ENCODE data around the gene POLR1G.

POLR1G gene, protein sequence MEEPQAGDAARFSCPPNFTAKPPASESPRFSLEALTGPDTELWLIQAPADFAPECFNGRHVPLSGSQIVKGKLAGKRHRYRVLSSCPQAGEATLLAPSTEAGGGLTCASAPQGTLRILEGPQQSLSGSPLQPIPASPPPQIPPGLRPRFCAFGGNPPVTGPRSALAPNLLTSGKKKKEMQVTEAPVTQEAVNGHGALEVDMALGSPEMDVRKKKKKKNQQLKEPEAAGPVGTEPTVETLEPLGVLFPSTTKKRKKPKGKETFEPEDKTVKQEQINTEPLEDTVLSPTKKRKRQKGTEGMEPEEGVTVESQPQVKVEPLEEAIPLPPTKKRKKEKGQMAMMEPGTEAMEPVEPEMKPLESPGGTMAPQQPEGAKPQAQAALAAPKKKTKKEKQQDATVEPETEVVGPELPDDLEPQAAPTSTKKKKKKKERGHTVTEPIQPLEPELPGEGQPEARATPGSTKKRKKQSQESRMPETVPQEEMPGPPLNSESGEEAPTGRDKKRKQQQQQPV

DNA sequence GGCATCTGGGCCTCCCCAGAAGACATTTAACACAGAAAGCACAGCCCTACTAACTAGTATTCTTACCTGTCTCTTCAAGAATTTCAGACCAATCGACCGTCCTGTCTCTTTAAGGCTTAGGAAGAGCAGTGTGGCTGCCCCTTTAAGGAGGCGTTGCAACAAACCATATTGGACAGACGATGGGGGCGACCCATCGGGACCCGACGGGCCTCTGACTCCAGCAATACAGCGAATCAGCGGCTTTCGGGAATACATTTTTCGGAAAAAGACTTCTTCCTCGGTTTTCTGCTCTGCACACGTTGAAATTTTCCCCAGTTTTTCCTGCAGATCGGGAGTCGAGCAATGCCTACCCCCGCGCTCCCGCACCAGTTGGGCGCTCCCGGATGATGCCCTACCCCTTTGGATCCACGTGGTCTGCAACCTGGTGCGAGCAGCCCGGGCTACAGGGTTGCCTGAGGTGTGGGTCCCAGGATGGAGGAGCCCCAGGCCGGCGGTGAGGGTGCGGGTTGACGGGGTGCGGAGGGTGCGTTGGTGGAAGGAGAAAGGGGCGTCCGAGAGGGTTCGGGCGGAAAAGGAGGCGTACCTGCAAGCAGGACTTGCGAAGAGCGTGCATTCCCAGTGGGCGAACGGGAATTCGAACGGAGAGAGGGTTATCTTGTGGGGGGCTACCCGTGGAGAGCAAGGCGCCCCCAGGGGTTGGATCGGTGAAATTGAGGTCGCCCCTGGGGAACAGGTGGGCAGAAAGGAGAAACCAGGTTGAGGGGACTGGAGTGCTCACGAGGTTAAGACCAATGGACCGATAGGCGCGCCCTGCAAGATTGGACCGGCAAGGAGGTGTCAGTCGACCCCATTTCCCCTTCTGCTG, at the start of gene POLR1G:
POLR1G (plus strand) TSS at position 419 of the 865 bp plus-strand sequence; CDS start at position 472, 53 bp downstream.
- in situ Hi-C loops (cut with HindIII; ENCODE audit: low sequenced_read_pairs) = no loop called here

DNA sequence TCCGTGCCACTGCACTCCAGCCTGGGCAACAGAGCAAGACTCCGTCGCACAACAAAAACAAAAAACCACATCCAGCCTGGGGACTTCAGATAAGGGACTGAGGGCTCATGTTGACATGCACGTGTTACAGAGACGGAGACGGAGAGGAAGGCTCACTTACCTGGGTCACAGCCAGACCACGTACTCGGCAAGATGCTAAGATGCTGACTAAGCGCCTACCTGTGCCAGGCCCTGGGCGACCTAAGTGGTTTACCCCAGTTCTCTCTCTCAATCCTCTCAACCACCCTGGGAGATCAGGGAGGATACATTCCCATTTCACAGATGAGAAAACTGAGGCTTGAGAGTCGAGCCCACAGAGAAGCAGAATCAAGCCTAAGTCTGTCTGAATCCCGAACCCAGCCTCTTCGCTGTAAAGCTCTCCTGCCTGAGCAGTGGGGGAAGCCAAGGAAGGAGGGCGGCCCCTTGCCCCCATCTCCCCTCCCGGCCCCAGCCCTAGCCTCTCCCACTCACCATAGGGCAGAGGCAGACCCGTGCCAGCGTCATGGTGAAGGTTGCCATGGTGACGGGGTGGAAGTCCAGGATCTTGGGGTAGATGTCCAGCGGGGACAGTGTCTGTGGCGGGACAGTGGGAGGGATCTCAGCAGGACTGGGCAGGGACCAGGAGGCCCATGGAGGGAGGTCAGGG, 49.5 kb upstream of the POLR1G start:
- in situ Hi-C loops (cut with HindIII; ENCODE audit: low sequenced_read_pairs) = no loop called here

DNA sequence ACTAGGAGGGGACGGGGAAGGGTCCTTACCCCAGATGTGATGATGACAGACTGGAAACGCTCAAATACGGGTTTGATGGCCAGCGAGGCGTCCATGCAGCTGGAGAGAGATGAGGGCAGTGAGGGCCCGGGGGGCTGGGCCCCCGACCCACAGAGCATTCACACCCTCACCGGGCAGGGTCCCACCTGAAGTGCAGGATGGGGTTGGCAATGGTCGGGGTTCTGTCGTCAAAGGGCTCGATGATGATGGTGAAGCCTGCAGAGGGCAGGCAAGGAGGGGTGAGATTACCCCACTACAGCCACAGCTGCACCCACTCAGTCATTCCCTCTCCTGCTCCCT, 49.0 kb upstream of the POLR1G start:
- in situ Hi-C loops (cut with HindIII; ENCODE audit: low sequenced_read_pairs) = no loop called here

DNA sequence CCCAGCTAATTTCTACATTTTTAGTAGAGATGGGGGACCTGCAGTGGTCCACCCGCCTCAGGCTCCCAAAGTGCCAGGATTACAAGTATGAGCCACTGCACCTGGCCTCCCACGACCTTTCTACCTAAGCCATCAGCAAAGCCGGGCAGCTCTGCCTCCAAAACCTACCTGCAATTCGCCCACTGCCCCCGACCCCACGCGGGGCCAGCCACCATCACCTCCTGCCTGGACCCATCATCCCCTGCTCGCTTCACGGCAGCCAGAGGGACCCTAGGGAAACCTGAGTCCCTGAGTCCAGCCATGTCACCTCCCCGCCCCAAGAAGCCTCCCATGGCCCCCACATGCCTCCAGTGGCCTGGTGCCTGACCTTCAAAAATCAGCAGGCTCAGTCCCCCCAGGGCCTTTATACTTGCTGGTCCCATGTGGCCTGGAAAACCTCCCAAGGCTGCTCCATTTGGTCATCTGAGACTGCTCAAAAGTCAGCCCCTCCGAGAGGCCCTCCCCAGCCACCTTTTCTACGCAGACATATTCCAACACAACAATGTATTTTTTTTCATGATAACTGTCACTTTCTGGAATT, 48.1 kb upstream of the POLR1G start:
- in situ Hi-C loops (cut with HindIII; ENCODE audit: low sequenced_read_pairs) = no loop called here

DNA sequence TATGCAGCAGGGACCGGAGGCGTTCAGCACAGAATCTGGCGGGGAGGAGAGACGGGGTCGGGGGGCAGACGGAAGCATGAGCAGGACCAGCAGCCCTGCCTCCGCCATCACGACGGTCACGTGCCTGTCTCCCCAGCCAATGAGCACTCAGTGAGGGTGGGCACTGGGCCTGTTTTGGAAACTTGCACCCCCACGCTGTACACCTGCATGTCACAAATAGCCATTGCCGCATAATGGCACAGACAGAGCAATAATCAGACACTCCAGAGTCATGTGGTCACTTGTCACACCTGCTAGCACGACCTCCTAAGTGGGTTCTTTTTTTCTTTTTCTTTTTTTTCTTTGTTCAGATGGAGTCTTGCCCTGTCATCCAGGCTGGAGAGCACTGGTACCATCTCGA, 44.8 kb upstream of the POLR1G start:
- in situ Hi-C loops (cut with HindIII; ENCODE audit: low sequenced_read_pairs) = no loop called here

DNA sequence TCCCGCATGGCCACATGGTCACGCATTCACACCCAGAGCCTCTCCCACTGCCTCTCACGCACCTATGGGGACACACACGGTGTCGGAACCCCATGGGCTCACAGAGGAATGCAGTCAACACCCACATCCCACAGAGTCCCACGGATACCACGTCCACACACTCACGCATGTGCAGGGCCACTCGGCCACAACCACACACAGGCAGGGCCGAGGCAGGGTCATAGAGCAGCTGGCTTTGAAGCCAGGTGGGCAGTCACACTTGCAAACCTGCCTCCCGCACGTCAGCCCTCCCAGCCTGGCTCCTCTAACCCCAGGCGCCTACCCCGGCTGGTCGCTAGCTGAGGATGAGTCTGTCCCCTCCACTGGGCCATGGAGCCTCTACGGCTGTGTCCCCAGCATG, 44.2 kb upstream of the POLR1G start:
- in situ Hi-C loops (cut with HindIII; ENCODE audit: low sequenced_read_pairs) = no loop called here

DNA sequence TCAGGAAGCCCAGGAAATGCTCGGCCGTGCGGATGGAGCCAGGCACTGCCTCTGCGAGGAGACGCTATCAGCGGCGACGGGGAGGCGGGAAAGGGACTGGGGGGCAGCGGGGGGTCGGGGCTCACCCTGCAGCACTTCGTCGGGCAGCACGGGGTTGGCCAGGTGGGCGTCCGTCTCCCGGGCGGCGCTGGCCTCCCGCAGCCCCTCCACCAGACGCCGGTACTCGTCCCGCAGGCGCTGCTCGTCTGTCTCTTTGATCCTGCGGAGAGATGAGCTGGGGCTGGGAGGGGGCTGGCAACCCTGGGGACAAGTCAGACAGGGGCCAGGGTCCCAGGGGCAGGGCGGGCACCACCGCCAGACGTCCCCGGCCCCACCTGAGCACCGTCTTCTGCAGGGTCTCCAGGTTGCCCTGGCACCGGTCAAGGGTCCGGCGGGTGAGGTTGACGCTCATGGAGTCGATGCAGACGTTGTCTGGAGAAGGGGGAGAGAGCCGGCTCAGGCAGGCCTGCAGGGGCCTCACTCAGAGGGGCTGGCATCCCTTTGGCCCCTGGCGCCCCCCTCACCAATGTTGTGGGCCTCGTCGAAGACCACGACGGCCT, 42.5 kb upstream of the POLR1G start:
- in situ Hi-C loops (cut with HindIII; ENCODE audit: low sequenced_read_pairs) = no loop called here

DNA sequence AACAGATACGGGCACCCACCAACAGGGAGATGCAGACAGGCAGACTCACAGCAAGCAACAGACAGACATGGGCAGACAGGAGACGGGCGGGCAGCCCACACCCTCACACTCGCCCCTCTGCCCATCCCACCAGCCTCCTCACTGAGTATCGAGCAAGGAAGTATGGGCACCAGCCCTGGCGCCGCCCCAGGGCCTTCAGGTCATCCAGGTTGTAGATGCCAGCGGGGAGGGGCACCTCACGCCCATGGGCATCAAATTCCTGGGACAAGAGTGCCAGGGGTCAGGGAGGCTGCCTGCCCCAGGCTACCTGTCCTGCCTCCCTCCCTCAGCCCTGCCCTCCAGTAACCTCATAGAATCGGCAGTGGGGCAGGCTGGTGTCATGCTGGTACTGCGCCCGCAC, 41.7 kb upstream of the POLR1G start:
- in situ Hi-C loops (cut with HindIII; ENCODE audit: low sequenced_read_pairs) = no loop called here

DNA sequence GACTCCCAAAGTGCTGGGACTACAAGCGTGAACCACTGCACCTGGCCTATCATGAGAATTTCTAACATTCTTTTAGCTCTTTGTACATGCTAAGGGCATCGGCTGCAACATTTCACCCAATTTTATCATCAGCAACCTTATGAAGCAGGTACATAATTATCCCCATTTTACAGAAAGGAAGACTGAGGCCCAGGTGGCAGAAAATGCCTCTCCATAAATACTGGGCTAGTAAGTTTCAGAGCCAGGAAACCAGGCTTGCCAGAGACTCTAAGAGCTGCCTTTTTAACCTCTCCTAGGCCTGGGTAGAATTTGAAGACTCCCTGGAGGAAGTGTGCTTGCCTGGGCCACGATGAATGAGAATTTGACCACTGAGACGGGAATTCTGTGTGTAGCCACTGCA, 38.3 kb upstream of the POLR1G start:
- in situ Hi-C loops (cut with HindIII; ENCODE audit: low sequenced_read_pairs) = no loop called here

DNA sequence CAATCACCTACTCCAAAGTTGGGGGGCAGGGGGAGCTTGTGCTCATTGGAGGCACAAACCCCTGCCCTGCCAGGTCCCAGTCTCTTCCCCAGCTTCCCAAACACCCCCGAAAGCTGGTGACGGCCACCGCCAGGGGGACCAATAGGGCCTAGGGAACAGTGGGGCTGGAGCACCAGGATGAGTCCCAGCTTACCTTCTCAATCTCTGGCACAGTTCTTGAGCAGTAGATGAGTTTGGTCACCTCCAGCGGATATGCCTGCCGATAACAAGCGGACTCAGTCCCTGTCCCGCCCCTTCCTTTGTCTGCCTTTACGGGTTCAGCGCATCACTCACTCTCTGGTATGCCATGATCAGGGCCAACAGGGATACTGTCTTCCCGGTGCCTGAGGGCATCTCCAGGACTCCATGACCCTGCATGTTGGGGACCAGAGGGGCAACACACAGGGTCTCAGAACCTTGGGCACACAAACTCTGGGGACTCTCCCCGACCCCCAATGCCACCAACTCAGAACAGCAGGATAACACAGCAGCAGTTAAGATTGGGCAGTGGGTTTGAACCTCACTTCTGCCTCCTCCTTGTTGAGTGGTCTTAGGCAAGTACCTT, 37.6 kb upstream of the POLR1G start:
- in situ Hi-C loops (cut with HindIII; ENCODE audit: low sequenced_read_pairs) = no loop called here

DNA sequence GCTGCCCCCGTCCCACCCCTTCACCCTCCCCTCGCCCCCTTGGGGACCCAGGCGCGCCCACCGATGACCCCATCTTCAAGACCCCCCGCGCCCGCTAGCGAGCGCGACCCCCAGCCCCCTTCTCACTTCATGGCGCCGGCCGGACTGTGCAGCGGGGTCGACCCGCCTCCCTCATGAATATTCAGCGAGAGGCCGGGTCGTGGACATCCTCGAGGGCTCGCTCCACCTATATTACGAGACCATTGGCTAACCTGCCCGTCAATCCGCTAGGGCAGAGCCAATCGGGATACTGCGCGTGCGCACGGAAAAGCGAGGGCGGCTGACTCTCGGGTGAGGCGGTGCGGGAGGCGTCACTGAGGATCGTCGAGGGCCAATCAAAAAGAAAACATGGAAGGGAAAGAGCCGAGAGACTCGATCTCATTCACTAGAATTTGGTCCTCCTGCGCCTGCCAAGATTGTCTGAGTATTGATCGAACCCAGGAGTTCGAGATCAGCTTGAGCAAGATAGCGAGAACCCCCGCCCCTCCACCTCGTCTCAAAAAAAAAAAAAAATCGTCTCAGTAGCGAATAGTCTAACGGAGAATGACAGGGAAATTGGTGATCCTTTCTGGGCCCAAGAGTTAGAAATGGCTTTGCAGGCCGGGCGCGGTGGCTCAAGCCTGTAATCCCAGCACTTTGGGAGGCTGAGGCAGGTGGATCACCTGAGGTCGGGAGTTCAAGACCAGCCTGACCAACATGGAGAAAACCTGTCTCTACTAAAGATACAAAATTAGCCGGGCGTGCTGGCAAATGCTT, 35.8 kb upstream of the POLR1G start, which contains the start of gene ERCC2:
ERCC2 (minus strand) TSS at position 164 of the 795 bp plus-strand sequence; CDS start at position 131, 33 bp downstream.
- in situ Hi-C loops (cut with HindIII; ENCODE audit: low sequenced_read_pairs) = no loop called here

DNA sequence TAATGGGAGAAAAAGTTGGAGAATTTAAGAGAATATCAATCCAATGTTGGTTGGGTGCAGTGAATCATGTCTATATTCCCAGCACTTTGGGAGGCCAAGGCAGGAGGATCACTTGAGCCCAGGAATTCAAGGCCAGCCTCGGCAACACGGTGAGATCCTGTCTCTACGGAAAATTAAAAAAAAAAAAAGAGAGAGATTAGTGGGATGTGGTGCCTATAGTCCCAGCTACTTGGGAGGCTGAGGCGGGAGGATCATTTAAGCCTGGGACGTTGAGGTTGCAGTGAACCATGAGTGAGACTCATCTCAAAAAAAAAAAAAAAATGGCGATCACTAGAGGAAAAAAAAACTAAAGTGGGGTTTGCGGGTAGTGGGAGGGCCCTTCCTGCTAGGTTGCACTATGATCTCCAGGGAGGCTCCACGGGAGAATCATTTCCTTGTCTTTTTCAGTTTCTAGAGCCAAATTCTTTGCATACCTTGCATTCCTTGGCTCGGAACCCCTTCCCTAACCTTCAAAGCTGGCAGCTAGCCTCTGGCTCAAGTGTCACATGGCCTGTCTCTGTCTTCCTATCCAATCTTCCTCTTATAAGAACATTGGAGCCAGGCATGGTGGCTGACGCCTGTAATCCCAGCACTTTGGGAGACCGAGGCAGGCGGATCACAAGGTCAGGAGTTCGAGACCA, 30.3 kb upstream of the POLR1G start:
- in situ Hi-C loops (cut with HindIII; ENCODE audit: low sequenced_read_pairs) = no loop called here

DNA sequence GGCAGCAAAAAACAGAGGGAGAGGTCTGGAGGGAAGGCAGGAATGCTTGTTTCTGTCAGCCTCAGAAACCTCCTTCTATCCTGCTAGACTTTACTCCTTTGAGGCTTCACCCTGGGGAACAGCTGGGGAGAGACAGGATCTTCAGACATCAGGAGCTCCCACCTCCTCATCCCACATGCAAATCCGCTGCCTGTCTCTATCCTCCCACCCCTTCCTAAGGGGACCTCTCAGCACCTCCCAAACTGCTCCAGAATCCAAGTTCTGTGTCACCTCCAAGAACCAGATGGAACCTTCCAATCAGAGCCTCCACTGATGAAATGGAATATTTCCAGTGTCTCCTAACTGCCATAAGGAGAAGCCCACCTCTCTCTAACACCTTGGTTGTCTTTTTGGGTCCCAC, 26.3 kb upstream of the POLR1G start:
- in situ Hi-C loops (cut with HindIII; ENCODE audit: low sequenced_read_pairs) = no loop called here

DNA sequence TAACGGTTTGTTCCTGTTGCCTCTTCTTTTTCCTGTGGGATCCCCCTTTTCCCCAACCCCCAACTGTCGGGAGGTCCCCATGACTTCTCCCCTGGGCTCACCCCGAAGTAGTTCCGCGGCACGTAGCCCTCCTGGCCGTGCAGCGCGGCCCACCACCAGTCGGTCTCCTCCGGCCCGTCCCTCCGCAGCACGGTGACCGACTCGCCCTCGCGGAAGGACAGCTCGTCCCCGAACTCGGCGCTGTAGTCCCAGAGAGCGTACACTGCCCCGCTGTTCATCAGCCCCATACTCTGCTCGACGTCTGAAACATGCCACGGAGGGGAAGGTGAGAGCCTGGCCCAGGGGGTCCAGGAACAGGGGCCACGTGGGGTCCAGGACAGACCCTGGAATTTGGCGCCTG, 24.0 kb upstream of the POLR1G start:
- in situ Hi-C loops (cut with HindIII; ENCODE audit: low sequenced_read_pairs) = no loop called here

DNA sequence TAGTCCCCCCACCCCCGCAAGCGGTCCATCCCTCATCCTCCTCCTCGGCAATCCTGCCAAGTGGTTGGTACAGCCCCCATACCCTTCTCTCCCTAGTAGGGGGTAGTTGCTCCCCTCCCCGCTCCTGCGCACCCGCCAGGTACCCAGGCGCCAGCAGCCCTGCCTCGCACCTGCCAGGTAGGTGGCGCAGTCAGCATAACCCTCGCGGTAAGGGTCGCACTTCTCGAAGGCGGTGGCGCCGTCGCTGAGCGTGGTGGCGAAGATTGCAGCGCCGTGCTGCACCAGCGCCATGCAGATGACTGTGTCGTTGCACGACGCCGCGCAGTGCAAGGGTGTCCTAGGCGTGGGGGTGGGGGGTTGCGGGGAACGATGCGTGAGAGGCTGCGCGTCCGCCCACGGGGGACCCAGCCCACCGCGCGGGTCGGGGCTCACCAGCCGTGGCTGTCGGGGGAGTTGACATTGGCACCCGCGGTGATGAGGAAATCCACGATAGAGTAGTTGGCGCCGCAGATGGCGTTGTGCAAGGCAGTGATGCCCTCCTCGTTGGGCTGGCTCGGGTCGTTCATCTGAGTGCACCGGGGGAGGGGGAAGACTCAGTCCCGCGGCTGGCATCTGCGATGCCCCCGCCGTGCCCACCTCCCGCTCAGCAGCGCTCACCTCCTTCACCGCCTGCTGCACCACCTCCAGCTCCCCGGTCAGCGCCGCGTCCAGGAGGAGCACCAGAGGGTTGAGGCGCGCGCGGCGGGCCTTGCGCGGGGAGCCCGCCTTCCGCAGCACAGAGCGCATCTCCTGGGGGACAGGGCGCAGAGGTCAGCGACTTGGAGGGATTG, 20.8 kb upstream of the POLR1G start:
- in situ Hi-C loops (cut with HindIII; ENCODE audit: low sequenced_read_pairs) = no loop called here

DNA sequence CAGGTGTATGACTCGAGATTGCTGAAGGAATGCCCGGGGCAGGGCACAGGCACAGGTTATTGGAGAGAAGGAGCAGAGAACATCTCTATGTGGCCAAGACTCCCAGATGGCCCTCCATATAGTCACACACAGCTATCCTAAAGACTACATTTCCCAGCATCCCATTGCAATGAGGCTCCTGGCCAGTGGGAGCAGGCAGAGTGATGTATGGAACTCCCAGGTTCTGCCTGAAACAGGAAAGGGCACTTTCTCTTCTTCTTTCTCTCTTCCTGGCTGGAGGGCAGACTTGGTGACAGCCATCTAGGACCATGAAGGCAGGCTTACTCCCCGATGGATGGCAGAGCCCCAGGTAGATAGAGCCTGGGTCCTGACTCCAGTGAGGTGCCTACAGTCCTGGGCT, 15.1 kb upstream of the POLR1G start:
- in situ Hi-C loops (cut with HindIII; ENCODE audit: low sequenced_read_pairs) = no loop called here

DNA sequence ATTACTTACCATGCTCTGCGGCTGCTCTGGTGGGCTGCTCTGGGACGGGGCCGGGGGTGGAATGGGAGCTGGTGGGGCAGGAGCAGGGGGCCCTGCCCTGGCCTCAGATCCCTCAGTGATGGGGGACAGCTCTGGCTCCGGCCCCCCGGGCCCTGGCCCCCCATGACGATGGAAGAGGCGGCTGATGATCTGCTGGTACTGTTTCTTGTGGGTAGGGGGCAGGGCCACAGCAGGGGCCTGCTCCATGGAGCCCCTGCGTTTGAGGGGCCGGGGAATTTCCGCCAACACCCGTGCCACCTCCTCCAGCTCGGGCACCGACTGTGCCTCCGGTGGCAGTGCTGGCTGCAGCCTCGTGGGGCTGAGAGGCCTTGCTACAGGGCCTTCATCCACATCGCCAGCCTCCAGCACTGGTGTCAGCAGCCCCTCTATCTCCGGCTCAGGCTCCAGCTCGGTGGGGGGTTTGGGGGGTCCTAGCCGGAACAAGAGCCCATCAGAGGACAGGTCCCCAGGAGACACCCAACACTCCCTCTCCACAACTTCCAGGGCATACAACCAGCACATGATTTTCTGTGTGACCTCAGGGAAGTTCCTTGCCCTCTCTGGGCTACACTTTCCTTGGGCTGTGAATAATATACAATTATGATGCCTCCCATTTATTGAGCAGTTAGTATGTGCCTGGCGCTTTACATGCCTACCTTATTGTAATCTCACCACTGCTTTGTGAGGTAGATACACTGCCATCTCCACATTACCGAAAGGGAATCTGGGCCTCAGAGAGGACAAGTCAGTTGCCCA, 14.4 kb upstream of the POLR1G start:
- in situ Hi-C loops (cut with HindIII; ENCODE audit: low sequenced_read_pairs) = no loop called here

All from endothelial cell of hepatic sinusoid (primary cell).